Measurements from ENCODE around the gene MON1A.

The MON1A gene

DNA sequence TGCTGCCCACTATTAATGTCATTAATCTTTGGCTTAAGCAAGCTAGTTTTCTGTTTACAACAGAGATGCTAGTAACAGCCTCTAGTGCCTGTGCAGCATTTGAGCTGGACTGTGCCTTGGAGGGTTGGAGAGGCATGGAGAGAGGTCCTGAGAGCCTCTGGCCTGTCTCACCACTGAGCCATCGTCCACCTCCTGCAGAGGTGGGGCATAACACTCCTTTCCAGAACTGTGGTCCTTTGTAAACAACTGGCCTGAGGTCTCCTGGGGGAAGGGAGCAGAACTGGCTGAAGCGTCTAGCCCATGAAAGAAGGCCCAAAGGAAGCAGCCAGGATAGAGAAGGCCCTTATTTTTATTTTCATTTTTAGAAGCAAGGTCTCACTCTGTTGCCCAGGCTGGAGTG lies 49.9 kb downstream of the MON1A start:
- H3K27ac ChIP-seq (replicated peaks) = no peak overlapping the region
- H3K27me3 ChIP-seq (ENCODE audit: insufficient read depth, poor library complexity, severe bottlenecking) = no peaks in the 10 kb centered on the region
- TF ChIP-seq CTCF (IDR thresholded peaks at IDR 0.05; ENCODE audit: insufficient read depth, low read length) (no peak), POLR2AphosphoS5 (IDR thresholded peaks at IDR 0.05; ENCODE audit: low read depth) (no peak), GABPA (IDR thresholded peaks at IDR 0.05; ENCODE audit: low read depth) (no peak), SPI1 (IDR thresholded peaks at IDR 0.05; ENCODE audit: borderline replicate concordance, low read depth) (no peak), REST (IDR thresholded peaks at IDR 0.05; ENCODE audit: insufficient replicate concordance, low read depth) (no peak)
- no peak overlapping the region for H3K4me3 ChIP-seq (replicated peaks; ENCODE audit: insufficient read depth, low read length)
- no peak for DNase-seq (ENCODE audit: low read depth in 1 of 2, low spot score in 1 of 2)

GRCh38 chr3:49878686-49879085 lies 50.9 kb downstream of the MON1A start:
- Histone ChIP-seq H3K4me3 (replicated peaks; ENCODE audit: insufficient read depth, low read length) (no peak overlapping the region), H3K27ac (replicated peaks) (no peak overlapping the region), H3K27me3 (ENCODE audit: insufficient read depth, poor library complexity, severe bottlenecking) (no peaks in the 10 kb centered on the region)
- no peak for DNase-seq (ENCODE audit: low read depth in 1 of 2, low spot score in 1 of 2)
- TF ChIP-seq CTCF (IDR thresholded peaks at IDR 0.05; ENCODE audit: insufficient read depth, low read length) (no peak), REST (IDR thresholded peaks at IDR 0.05; ENCODE audit: insufficient replicate concordance, low read depth) (no peak), POLR2AphosphoS5 (IDR thresholded peaks at IDR 0.05; ENCODE audit: low read depth) (no peak), GABPA (IDR thresholded peaks at IDR 0.05; ENCODE audit: low read depth) (no peak), SPI1 (IDR thresholded peaks at IDR 0.05; ENCODE audit: borderline replicate concordance, low read depth) (no peak)

- no peak for DNase-seq (ENCODE audit: low read depth in 1 of 2, low spot score in 1 of 2)
- TF ChIP-seq REST (IDR thresholded peaks at IDR 0.05; ENCODE audit: insufficient replicate concordance, low read depth) (no peak), SPI1 (IDR thresholded peaks at IDR 0.05; ENCODE audit: borderline replicate concordance, low read depth) (no peak), CTCF (IDR thresholded peaks at IDR 0.05; ENCODE audit: insufficient read depth, low read length) (no peak), GABPA (IDR thresholded peaks at IDR 0.05; ENCODE audit: low read depth) (no peak), POLR2AphosphoS5 (IDR thresholded peaks at IDR 0.05; ENCODE audit: low read depth) (no peak)
Observed at GRCh38 chr3:49877716-49878115, 51.9 kb downstream of the MON1A start.

More at GRCh38 chr3:49877716-49878115, 51.9 kb downstream of the MON1A start:
- no peak overlapping the region for H3K27ac ChIP-seq (replicated peaks)
- no peaks in the 10 kb centered on the region for H3K27me3 ChIP-seq (ENCODE audit: insufficient read depth, poor library complexity, severe bottlenecking)
- H3K4me3 ChIP-seq (replicated peaks; ENCODE audit: insufficient read depth, low read length) = no peak overlapping the region
